ENCODE measurements around the gene ARHGEF37. TPM values are rescaled to one million over a fixed set of nuclear protein-coding genes. Genes with fewer than 3 reads are reported as not detected.
A peak's percentile ranks its signal among the peaks of the same experiment; 100 is the strongest.

Gene ARHGEF37
- total and polyA plus RNA-seq, 5 donors from 2014 or later: 0.20 to 1.8 (median 0.50) TPM; not detected in 1

- Histone ChIP-seq H3K27me3 (ENCODE audit: control insufficient read depth, insufficient read depth, low read length) (no peaks in the 10 kb centered on the region), H3K4me3 (ENCODE audit: low read depth, low read length) (no peak overlapping the region), H3K9me3 (ENCODE audit: control insufficient read depth in 2 of 2, low read length in 2 of 2) (no peaks in the 10 kb centered on the region), H3K4me1 (ENCODE audit: control insufficient read depth, insufficient read depth, low read length, poor library complexity, severe bottlenecking) (no peaks in the 10 kb centered on the region), H3K36me3 (ENCODE audit: control insufficient read depth, insufficient read depth, low read length) (no peaks in the 10 kb centered on the region), H3K27ac (ENCODE audit: insufficient read depth, low read length, poor library complexity, severe bottlenecking) (no peak overlapping the region)
- Mint-ChIP-seq H3K4me3 (no peak overlapping the region), H3K4me1 (peaks cover 0 to 5% (median 0%) of the 10 kb centered on the region in 4 donors), H3K36me3 (no peaks in the 10 kb centered on the region), H3K27me3 (no peaks in the 10 kb centered on the region), H3K27ac (no peak overlapping the region), H3K9me3 (no peaks in the 10 kb centered on the region)
- DNase-seq (no peak), ATAC-seq (ENCODE audit: low read depth in 2 of 2) (no peak)
Measured at GRCh38 chr5:149614034-149614907, 33.0 kb downstream of the ARHGEF37 start.

- H3K9me3 Mint-ChIP-seq: no peaks in the 10 kb centered on the region
Measured at GRCh38 chr5:149615976-149616375, 34.7 kb downstream of the ARHGEF37 start.

GRCh38 chr5:149616727-149617285, 35.5 kb downstream of the ARHGEF37 start:
- no peaks in the 10 kb centered on the region for H3K27me3 ChIP-seq (ENCODE audit: control insufficient read depth, insufficient read depth, low read length)
- no peaks in the 10 kb centered on the region for H3K4me1 ChIP-seq (ENCODE audit: control insufficient read depth, insufficient read depth, low read length, poor library complexity, severe bottlenecking)
- H3K4me1 Mint-ChIP-seq: peaks cover 0 to 5% (median 0%) of the 10 kb centered on the region in 4 donors
- no peak overlapping the region for H3K4me3 Mint-ChIP-seq
- no peak overlapping the region for H3K27ac Mint-ChIP-seq
- H3K27ac ChIP-seq (ENCODE audit: insufficient read depth, low read length, poor library complexity, severe bottlenecking): no peak overlapping the region
- no peaks in the 10 kb centered on the region for H3K9me3 Mint-ChIP-seq
- no peaks in the 10 kb centered on the region for H3K27me3 Mint-ChIP-seq
- H3K9me3 ChIP-seq (ENCODE audit: control insufficient read depth in 2 of 2, low read length in 2 of 2): no peaks in the 10 kb centered on the region
- H3K36me3 Mint-ChIP-seq: no peaks in the 10 kb centered on the region
- ATAC-seq (ENCODE audit: low read depth in 2 of 2) (peak in 1 of 2 donors; percentile 25), DNase-seq (no peak)
- H3K4me3 ChIP-seq (ENCODE audit: low read depth, low read length): no peak overlapping the region
- no peaks in the 10 kb centered on the region for H3K36me3 ChIP-seq (ENCODE audit: control insufficient read depth, insufficient read depth, low read length)

More at GRCh38 chr5:149615976-149616375, 34.7 kb downstream of the ARHGEF37 start:
- no peak for DNase-seq
- no peak for ATAC-seq (ENCODE audit: low read depth in 2 of 2)
- Mint-ChIP-seq H3K27me3 (no peaks in the 10 kb centered on the region), H3K36me3 (no peaks in the 10 kb centered on the region), H3K4me3 (no peak overlapping the region), H3K27ac (no peak overlapping the region), H3K4me1 (peaks cover 0 to 5% (median 0%) of the 10 kb centered on the region in 4 donors)
- no peaks in the 10 kb centered on the region for H3K9me3 ChIP-seq (ENCODE audit: control insufficient read depth in 2 of 2, low read length in 2 of 2)
- no peak overlapping the region for H3K27ac ChIP-seq (ENCODE audit: insufficient read depth, low read length, poor library complexity, severe bottlenecking)
- H3K36me3 ChIP-seq (ENCODE audit: control insufficient read depth, insufficient read depth, low read length): no peaks in the 10 kb centered on the region
- no peak overlapping the region for H3K4me3 ChIP-seq (ENCODE audit: low read depth, low read length)
- no peaks in the 10 kb centered on the region for H3K4me1 ChIP-seq (ENCODE audit: control insufficient read depth, insufficient read depth, low read length, poor library complexity, severe bottlenecking)
- no peaks in the 10 kb centered on the region for H3K27me3 ChIP-seq (ENCODE audit: control insufficient read depth, insufficient read depth, low read length)

- Mint-ChIP-seq H3K27me3 (no peaks in the 10 kb centered on the region), H3K36me3 (no peaks in the 10 kb centered on the region), H3K4me1 (peaks cover 0 to 5% (median 0%) of the 10 kb centered on the region in 4 donors), H3K9me3 (no peaks in the 10 kb centered on the region), H3K4me3 (no peak overlapping the region), H3K27ac (no peak overlapping the region)
- no peaks in the 10 kb centered on the region for H3K36me3 ChIP-seq (ENCODE audit: control insufficient read depth, insufficient read depth, low read length)
- H3K4me3 ChIP-seq (ENCODE audit: low read depth, low read length): no peak overlapping the region
- no peaks in the 10 kb centered on the region for H3K27me3 ChIP-seq (ENCODE audit: control insufficient read depth, insufficient read depth, low read length)
- DNase-seq: no peak
- H3K9me3 ChIP-seq (ENCODE audit: control insufficient read depth in 2 of 2, low read length in 2 of 2): no peaks in the 10 kb centered on the region
- H3K27ac ChIP-seq (ENCODE audit: insufficient read depth, low read length, poor library complexity, severe bottlenecking): no peak overlapping the region
- ATAC-seq (ENCODE audit: low read depth in 2 of 2): no peak
- no peaks in the 10 kb centered on the region for H3K4me1 ChIP-seq (ENCODE audit: control insufficient read depth, insufficient read depth, low read length, poor library complexity, severe bottlenecking)
Measured at GRCh38 chr5:149617760-149618306, 36.5 kb downstream of the ARHGEF37 start.

- Mint-ChIP-seq H3K36me3 (no peaks in the 10 kb centered on the region), H3K4me1 (peaks cover 0 to 5% (median 0%) of the 10 kb centered on the region in 4 donors), H3K27ac (no peak overlapping the region), H3K4me3 (no peak overlapping the region), H3K27me3 (no peaks in the 10 kb centered on the region), H3K9me3 (no peaks in the 10 kb centered on the region)
- ATAC-seq (ENCODE audit: low read depth in 2 of 2) (no peak), DNase-seq (peak in 1 of 3 donors; percentile 39)
- Histone ChIP-seq H3K4me3 (ENCODE audit: low read depth, low read length) (no peak overlapping the region), H3K36me3 (ENCODE audit: control insufficient read depth, insufficient read depth, low read length) (no peaks in the 10 kb centered on the region), H3K27me3 (ENCODE audit: control insufficient read depth, insufficient read depth, low read length) (no peaks in the 10 kb centered on the region), H3K27ac (ENCODE audit: insufficient read depth, low read length, poor library complexity, severe bottlenecking) (no peak overlapping the region), H3K4me1 (ENCODE audit: control insufficient read depth, insufficient read depth, low read length, poor library complexity, severe bottlenecking) (no peaks in the 10 kb centered on the region), H3K9me3 (ENCODE audit: control insufficient read depth in 2 of 2, low read length in 2 of 2) (no peaks in the 10 kb centered on the region)
Measured at GRCh38 chr5:149618581-149619248, 37.4 kb downstream of the ARHGEF37 start.

GRCh38 chr5:149621415-149622098, 40.3 kb downstream of the ARHGEF37 start:
- Mint-ChIP-seq H3K9me3 (no peaks in the 10 kb centered on the region), H3K4me1 (no peaks in the 10 kb centered on the region), H3K4me3 (no peak overlapping the region), H3K27me3 (no peaks in the 10 kb centered on the region), H3K36me3 (no peaks in the 10 kb centered on the region), H3K27ac (no peak overlapping the region)
- H3K27ac ChIP-seq (ENCODE audit: insufficient read depth, low read length, poor library complexity, severe bottlenecking): no peak overlapping the region
- no peaks in the 10 kb centered on the region for H3K9me3 ChIP-seq (ENCODE audit: control insufficient read depth in 2 of 2, low read length in 2 of 2)
- DNase-seq (no peak), ATAC-seq (ENCODE audit: low read depth in 2 of 2) (no peak)
- H3K27me3 ChIP-seq (ENCODE audit: control insufficient read depth, insufficient read depth, low read length): no peaks in the 10 kb centered on the region
- H3K36me3 ChIP-seq (ENCODE audit: control insufficient read depth, insufficient read depth, low read length): no peaks in the 10 kb centered on the region
- H3K4me3 ChIP-seq (ENCODE audit: low read depth, low read length): no peak overlapping the region
- H3K4me1 ChIP-seq (ENCODE audit: control insufficient read depth, insufficient read depth, low read length, poor library complexity, severe bottlenecking): no peaks in the 10 kb centered on the region

- Mint-ChIP-seq H3K4me3 (no peak overlapping the region), H3K36me3 (no peaks in the 10 kb centered on the region), H3K27me3 (no peaks in the 10 kb centered on the region), H3K9me3 (no peaks in the 10 kb centered on the region), H3K4me1 (no peaks in the 10 kb centered on the region), H3K27ac (no peak overlapping the region)
- Histone ChIP-seq H3K9me3 (ENCODE audit: control insufficient read depth in 2 of 2, low read length in 2 of 2) (no peaks in the 10 kb centered on the region), H3K4me1 (ENCODE audit: control insufficient read depth, insufficient read depth, low read length, poor library complexity, severe bottlenecking) (no peaks in the 10 kb centered on the region), H3K36me3 (ENCODE audit: control insufficient read depth, insufficient read depth, low read length) (no peaks in the 10 kb centered on the region), H3K27me3 (ENCODE audit: control insufficient read depth, insufficient read depth, low read length) (no peaks in the 10 kb centered on the region), H3K27ac (ENCODE audit: insufficient read depth, low read length, poor library complexity, severe bottlenecking) (no peak overlapping the region), H3K4me3 (ENCODE audit: low read depth, low read length) (no peak overlapping the region)
- no peak for ATAC-seq (ENCODE audit: low read depth in 2 of 2)
- DNase-seq: no peak
Measured at GRCh38 chr5:149622466-149622865, 41.2 kb downstream of the ARHGEF37 start.

Measured in CD4-positive, CD25-positive, alpha-beta regulatory T cell (primary cell).